Measurements from ENCODE around the gene COL1A1. TPM values are rescaled to one million over a fixed set of nuclear protein-coding genes. Genes with fewer than 3 reads are reported as not detected.

Gene COL1A1
- polyA plus RNA-seq, 12 donors: 2,279 to 10,060 (median 4,381) TPM

DNA sequence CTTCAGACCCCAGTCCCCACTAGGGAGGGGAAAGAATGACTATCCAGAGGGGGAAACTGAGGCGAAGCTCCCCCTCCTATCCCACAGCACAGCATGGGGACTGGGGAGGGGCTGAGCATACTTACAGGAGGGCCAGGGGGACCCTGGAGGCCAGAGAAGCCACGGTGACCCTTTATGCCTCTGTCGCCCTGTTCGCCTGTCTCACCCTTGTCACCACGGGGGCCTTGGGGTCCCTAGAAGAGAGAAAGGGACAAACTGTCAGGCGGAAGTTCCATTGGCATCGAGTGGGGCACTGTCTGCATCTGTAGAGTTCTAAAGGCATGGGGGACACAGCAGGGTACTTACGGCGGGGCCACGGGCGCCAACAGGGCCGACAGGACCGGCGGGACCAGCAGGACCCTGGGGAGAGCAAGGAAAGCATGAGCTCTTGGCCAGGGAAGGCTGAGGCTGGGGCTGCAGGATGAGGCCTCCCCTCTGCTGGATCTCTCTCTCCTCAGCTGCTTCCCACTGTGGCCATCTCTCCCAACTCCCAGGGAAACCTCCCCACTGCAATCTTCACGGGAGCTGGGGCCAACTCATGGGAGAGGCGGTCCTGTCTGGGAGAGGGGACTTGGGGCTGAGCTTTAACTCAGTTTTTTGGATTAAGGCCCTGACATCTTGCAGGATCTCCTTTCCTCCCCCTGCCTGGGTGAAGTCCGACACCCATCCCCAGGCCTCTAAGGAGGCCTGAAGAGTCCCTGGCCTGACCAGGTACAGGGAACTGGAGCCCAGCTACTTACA lies 13.5 kb downstream of the COL1A1 start:
- DNase-seq: no peak

- no peak for DNase-seq
Observed at GRCh38 chr17:50187394-50187725, 14.1 kb downstream of the COL1A1 start.

GRCh38 chr17:50186661-50187393 lies 14.6 kb downstream of the COL1A1 start:
- peak; percentile 84 for DNase-seq

DNA sequence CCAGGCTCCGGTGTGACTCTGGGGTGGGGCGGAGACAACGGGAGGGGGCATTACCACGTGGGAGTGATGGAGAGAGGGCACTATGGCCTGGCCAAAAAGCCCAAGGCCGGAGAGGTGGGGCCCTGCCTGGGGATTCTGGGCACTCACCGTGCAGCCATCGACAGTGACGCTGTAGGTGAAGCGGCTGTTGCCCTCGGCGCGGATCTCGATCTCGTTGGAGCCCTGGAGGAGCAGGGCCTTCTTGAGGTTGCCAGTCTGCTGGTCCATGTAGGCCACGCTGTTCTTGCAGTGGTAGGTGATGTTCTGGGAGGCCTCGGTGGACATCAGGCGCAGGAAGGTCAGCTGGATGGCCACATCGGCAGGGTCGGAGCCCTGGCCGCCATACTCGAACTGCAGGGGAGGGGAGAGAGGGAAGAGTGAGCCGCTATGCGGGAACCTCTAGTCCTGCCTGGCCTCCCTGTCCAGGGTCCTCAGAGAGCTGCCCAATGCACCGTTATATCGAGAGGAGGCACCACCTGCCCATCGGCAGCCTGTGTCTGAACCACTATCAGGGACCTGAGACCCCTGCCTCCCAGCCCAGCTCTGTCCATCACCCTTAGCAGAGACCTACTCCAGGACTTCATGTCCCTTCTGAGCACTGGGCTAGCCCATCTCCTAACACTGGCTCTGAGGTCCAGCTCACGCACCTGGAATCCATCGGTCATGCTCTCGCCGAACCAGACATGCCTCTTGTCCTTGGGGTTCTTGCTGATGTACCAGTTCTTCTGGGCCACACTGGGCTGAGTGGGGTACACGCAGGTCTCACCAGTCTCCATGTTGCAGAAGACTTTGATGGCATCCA lies 15.6 kb downstream of the COL1A1 start:
- DNase-seq: no peak

GRCh38 chr17:50184611-50185398 lies 16.6 kb downstream of the COL1A1 start:
- DNase-seq: no peak

GRCh38 chr17:50184064-50184463 lies 17.4 kb downstream of the COL1A1 start:
- no peak for DNase-seq

DNA sequence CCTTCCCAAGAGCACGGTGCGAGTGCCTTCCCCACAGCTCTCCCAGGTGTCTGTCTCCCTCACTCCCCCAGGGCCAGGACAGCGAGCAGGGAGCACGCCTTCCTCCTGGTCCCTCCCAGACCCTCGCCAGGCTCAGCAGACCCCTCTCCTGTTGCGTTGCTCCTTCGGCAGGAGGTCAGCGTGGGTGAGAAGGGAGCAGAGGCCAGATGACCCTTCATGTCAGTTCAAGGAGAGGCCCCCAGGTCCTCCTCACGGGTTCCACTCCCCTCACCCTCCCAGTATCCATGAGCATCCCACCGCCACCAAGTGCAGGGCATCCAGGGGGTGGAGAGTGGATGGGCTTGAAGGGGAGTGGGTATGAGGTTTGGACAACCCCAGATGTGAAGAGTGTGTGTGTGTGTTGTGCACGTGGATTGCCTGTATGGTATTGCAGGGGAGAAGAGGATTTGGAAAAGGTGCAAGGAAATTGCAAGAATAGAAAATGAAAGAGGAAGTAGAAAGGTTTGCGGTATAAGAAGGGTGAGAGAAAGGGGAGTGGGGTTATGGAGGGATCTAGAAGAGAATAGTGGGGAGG lies 17.9 kb downstream of the COL1A1 start:
- DNase-seq: no peak

DNA sequence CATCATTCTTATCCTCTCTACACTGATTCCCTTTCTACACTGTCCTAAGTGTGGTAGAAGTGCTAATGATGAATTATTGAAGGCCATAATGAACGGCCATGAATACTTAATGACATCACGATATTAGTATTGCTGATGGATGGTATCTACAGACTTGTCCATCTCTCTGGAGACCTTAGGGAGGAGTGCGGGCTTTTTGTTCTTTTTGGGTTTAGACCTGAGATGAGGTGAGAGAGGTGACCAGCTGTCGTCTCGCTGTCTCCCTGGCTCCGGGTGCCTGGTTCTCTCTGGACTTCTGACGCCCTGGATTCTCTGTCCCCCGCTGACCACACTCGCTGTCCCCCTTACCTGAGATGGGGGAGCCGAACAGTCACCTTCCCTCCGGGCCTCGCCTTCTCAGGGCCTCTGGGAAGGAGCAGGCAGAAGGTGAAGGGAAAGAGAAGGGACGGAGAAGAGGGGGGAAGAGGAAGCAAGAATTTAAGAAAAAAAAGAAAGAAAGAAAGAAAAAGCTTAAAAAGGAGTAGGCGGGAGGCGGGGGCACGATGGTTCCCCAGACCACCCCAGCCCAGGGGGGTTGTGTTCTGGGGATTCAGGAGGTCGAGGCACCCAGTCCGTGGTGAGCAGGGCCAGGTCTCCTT lies 18.5 kb downstream of the COL1A1 start:
- no peak for DNase-seq

DNA sequence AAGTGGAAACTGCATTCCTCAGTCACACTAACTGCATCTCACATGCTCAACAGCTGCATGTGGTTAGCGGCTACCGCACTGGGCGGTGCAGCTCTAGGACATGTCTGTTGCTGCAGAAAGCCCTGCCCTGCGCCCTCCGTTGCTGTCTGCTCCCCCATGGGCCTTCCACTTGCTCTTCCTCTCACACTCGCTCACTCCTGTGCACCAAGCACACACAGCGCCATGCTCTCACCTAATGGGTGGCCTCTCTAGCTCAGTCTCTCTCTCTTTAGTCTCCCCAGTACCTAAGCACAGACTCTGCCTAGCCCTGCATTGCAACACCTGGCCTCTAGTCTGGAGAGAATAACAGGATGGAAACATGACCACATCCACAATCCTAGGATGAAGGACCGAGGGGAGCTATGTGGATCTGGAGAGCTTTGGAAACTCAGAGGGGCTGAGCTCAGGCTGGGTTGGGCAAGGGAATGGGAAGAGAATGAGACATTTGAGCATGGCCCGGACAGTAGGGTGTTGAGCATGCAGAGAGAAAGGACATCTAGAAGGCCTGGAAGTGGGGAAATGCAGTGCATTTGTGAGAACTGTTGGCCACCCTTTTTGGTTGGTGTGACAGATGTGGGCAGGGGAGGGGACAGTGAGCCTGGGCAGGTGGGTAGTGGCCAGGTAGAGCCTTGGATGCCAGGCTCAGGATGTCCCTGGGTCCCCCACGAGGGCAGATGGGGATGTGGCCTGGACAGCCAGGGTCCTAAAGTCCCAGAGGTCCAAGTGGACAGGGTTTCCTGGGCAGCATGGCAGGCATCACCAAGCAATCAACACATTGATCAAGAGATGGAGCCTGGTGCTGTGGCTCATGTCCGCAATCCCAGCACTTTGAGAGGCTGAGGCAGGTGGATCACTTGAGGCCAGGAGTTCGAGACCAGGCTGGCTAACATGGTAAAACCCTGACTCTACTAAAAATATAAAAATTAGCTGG lies 19.6 kb downstream of the COL1A1 start:
- DNase-seq: no peak

DNA sequence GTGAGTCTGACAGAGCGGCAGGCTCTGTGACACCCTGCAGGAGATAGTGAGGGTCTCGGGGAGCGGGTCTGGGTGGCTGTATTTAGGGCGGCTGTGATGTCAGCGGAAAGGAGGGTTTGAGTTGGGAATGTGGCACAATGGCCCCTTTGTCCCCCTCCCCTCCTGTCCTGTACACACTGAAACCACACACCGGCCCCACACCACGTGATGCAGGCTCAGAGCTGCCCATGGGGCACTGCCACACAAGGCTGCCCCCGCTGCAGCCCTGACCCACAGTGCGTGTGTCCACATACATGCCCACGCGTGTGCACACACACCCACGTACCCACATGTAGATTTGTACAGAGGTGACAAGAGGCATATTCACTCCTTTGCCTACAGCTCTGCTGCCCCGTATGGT lies 20.3 kb downstream of the COL1A1 start:
- no peak for DNase-seq

- no peak for DNase-seq
Observed at GRCh38 chr17:50180620-50181019, 20.8 kb downstream of the COL1A1 start.

GRCh38 chr17:50180111-50180510 lies 21.3 kb downstream of the COL1A1 start:
- DNase-seq: no peak

- DNase-seq: no peak
Observed at GRCh38 chr17:50177983-50178834, 23.2 kb downstream of the COL1A1 start.

DNA sequence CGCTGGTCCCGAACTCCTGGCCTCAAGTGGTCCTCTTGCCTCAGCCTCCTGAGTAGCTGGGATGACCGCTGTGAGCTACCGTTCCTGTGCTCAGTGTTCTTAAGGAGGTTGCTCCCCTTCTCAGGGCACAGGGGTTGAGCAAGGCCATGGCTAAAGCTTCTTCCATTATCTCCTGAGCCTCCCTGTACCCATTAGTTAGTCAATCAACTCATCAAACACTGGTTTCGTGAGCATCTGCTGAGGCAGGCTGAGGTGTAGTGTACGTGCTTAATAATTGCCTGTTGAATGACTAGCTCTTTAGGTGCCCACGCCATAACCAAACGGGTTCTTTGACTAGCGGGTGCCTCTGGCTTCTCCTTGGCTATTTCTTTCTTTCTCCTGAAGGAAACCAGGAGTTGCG lies 24.0 kb downstream of the COL1A1 start:
- DNase-seq: no peak

DNA sequence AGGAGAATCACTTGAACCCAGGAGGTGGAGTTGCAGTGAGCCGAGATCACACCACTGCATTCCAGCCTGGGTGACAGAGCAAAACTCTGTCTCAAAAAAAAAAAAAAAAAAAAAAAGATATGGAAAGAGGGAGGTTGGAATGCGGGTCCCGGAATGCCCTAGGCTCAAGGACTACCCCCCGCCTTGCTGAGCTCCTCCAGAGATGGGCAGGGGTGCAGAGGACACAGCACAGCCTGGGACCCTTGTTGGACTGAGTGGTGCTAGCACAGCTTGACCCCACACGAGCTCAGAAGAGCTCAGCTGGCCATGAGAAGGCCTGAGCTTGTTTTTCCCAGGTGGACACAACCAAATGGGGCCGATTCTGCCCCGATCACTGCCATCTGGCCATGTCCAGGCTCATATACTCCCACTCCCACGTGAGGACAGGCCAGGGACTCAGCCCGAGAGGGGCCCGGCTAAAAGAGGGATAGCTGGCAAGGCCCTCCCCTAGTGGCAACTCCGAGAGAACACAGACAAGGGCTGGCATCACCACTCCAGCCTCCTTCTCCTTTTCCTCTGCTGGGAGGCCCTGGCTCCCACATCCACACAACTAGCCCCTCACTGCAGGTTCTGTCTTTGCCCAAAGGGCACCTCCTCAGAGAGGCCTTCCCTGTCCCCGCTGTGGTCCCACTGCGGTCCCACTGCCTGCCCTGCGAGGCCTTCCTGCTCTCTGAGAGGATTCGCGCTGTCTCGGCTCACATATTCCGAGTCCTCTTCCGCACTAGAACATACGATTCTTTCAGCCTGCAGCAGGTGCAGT lies 24.7 kb downstream of the COL1A1 start:
- DNase-seq: no peak

- no peak for DNase-seq
Observed at GRCh38 chr17:50175035-50175807, 26.2 kb downstream of the COL1A1 start.

- no peak for DNase-seq
Observed at GRCh38 chr17:50174444-50174843, 27.0 kb downstream of the COL1A1 start.

All from muscle of arm (tissue), 12 donors.